GM18870 (cell line): ENCODE measurements around the gene TENM4.

ENCODE experiments used
- ATAC-seq: cut with Tn5 transposase; IDR thresholded peaks from one replicate; pipeline ENCODE4 v1.9.1; 2021; ENCODE audit warnings: moderate library complexity; ENCODE audit not compliant: unreplicated experiment

The TENM4 gene

GRCh38 chr11:79261684-79262083, 179.1 kb downstream of the TENM4 start:
- no peak for ATAC-seq

GRCh38 chr11:79259800-79260199, 181.0 kb downstream of the TENM4 start:
- ATAC-seq, result no peak

GRCh38 chr11:79258576-79258975, 182.3 kb downstream of the TENM4 start:
- ATAC-seq, result no peak

GRCh38 chr11:79255965-79256364, 184.9 kb downstream of the TENM4 start:
- no peak for ATAC-seq

GRCh38 chr11:79253280-79253679, 187.6 kb downstream of the TENM4 start:
- no peak for ATAC-seq

GRCh38 chr11:79249295-79249993, 191.4 kb downstream of the TENM4 start:
- ATAC-seq, result no peak

GRCh38 chr11:79244798-79245197, 196.0 kb downstream of the TENM4 start:
- ATAC-seq, result no peak

GRCh38 chr11:79244241-79244772, 196.5 kb downstream of the TENM4 start:
- ATAC-seq, result no peak

GRCh38 chr11:79243422-79244210, 197.2 kb downstream of the TENM4 start:
- ATAC-seq, result no peak

- no peak for ATAC-seq
Observed at GRCh38 chr11:79242616-79243015, 198.2 kb downstream of the TENM4 start.

GRCh38 chr11:79241852-79242241, 199.0 kb downstream of the TENM4 start:
- ATAC-seq, result no peak

- ATAC-seq, result no peak
Observed at GRCh38 chr11:79241205-79241851, 199.5 kb downstream of the TENM4 start.

GRCh38 chr11:79237703-79238102, 203.1 kb downstream of the TENM4 start:
- no peak for ATAC-seq

- no peak for ATAC-seq
Observed at GRCh38 chr11:79237091-79237490, 203.7 kb downstream of the TENM4 start.

- no peak for ATAC-seq
Observed at GRCh38 chr11:79236541-79236971, 204.3 kb downstream of the TENM4 start.

GRCh38 chr11:79235696-79236095, 205.1 kb downstream of the TENM4 start:
- no peak for ATAC-seq

- ATAC-seq, result no peak
Observed at GRCh38 chr11:79232346-79232745, 208.5 kb downstream of the TENM4 start.

- ATAC-seq, result no peak
Observed at GRCh38 chr11:79229047-79229446, 211.8 kb downstream of the TENM4 start.

GRCh38 chr11:79227767-79228755, 212.8 kb downstream of the TENM4 start:
- no peak for ATAC-seq

GRCh38 chr11:79227308-79227707, 213.5 kb downstream of the TENM4 start:
- ATAC-seq, result no peak
